ENCODE data around the gene RABL2B.

GRCh38 chr22:50738649-50739227, 44.7 kb downstream of the RABL2B start:
- TF ChIP-seq, protein P1, sequence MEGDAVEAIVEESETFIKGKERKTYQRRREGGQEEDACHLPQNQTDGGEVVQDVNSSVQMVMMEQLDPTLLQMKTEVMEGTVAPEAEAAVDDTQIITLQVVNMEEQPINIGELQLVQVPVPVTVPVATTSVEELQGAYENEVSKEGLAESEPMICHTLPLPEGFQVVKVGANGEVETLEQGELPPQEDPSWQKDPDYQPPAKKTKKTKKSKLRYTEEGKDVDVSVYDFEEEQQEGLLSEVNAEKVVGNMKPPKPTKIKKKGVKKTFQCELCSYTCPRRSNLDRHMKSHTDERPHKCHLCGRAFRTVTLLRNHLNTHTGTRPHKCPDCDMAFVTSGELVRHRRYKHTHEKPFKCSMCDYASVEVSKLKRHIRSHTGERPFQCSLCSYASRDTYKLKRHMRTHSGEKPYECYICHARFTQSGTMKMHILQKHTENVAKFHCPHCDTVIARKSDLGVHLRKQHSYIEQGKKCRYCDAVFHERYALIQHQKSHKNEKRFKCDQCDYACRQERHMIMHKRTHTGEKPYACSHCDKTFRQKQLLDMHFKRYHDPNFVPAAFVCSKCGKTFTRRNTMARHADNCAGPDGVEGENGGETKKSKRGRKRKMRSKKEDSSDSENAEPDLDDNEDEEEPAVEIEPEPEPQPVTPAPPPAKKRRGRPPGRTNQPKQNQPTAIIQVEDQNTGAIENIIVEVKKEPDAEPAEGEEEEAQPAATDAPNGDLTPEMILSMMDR (IDR thresholded peaks at IDR 0.05 in 4 of 5, conservative IDR thresholded peaks at IDR 0.05 in 1 of 5), result no peak
- TF ChIP-seq POLR2A (IDR thresholded peaks at IDR 0.05), result no peak
